Mucosa of descending colon (tissue), 3 donors: ENCODE results near the gene RNF34. TPM values are rescaled to one million over a fixed set of nuclear protein-coding genes. Genes with fewer than 3 reads are reported as not detected.

ENCODE experiments used
- ATAC-seq: fragments of 200-7000 bp; cut with Tn5 transposase; one replicate; pipeline ENCODE4 v1.9.1; 2020; ENCODE audit warnings: mild to moderate bottlenecking, moderate library complexity
- DNase-seq, 3 donors: peaks; one replicate each; pipeline ENCODE4 v3.0.0-alpha.2; 2020
- H3K36me3 ChIP-seq: fragments of 200-600 bp; one replicate; pipeline ENCODE4 v1.8.0; 2021; ENCODE audit warnings: low read depth, mild to moderate bottlenecking
- H3K4me1 ChIP-seq: fragments of 200-600 bp; one replicate; pipeline ENCODE4 v1.8.0; 2021; ENCODE audit warnings: low read depth, mild to moderate bottlenecking
- H3K4me3 ChIP-seq: fragments of 200-600 bp; one replicate; pipeline ENCODE4 v1.8.0; 2021; ENCODE audit warnings: mild to moderate bottlenecking
- H3K9me3 ChIP-seq: fragments of 200-600 bp; one replicate; pipeline ENCODE4 v1.8.0; 2021; ENCODE audit warnings: mild to moderate bottlenecking
- CTCF ChIP-seq: fragments of 200-600 bp; IDR thresholded peaks from one replicate; pipeline ENCODE4 v1.8.0; 2022; ENCODE audit warnings: antibody characterized with exemption, mild to moderate bottlenecking
- intact Hi-C, 2 donors: fragments of 100-400 bp; cut with DNase I in 1 of 2; cut with micrococcal nuclease in 1 of 2; formaldehyde crosslinking; loops; one replicate each; pipeline versions ENCODE4 v1.11.0 to v1.11.1; 2022; cut with DNase I, micrococcal nuclease
- total RNA-seq, 3 donors: library from RNA; stranded (reverse); fragmentation: NEBNext Ultra II Directional in 2 of 3; extraction: Animal tissue kit (Norgen Biotek cat#: 25700) in 2 of 3; gene quantifications; one replicate each; pipeline versions ENCODE4 v1.2.1 to v1.2.4, GENCODE V29; 2021 to 2023
- donor health status: DM: no; HTN: no; CAD: no; lungs with moderate emphysema.
- donor health status: DM: no; HTN: no; CAD: no.
- donor health status: DM: no; HTN: yes; CAD: no.

RNF34 gene
- total RNA-seq, 3 donors from 2014 or later, result 44.4 to 50.8 (median 46.8) TPM

GRCh38 chr12:121405211-121405610 is 5.3 kb downstream of the RNF34 start:
- H3K9me3 ChIP-seq, result no peaks in the 10 kb centered on the region
- peaks cover 14% of the 10 kb centered on the region for H3K4me1 ChIP-seq
- H3K4me3 ChIP-seq, result no peak overlapping the region
- DNase-seq (no peak), ATAC-seq (no peak)
- intact Hi-C loops, result no loop called here
- TF ChIP-seq CTCF, result no peak
- no peaks in the 10 kb centered on the region for H3K36me3 ChIP-seq

GRCh38 chr12:121413917-121414316 is 14.0 kb downstream of the RNF34 start:
- H3K9me3 ChIP-seq, result no peaks in the 10 kb centered on the region
- no peak for TF ChIP-seq CTCF
- H3K4me3 ChIP-seq, result no peak overlapping the region
- no peak for DNase-seq
- no peak for ATAC-seq
- H3K4me1 ChIP-seq, result no peaks in the 10 kb centered on the region
- intact Hi-C loops, result no loop called here
- H3K36me3 ChIP-seq, result no peaks in the 10 kb centered on the region

- H3K9me3 ChIP-seq, result no peaks in the 10 kb centered on the region
- no peak overlapping the region for H3K4me3 ChIP-seq
- no peaks in the 10 kb centered on the region for H3K36me3 ChIP-seq
- DNase-seq (no peak), ATAC-seq (peak; percentile 23)
- no peak for TF ChIP-seq CTCF
- intact Hi-C loops, result no loop called here
- no peaks in the 10 kb centered on the region for H3K4me1 ChIP-seq
Observed at GRCh38 chr12:121417847-121418246, 17.9 kb downstream of the RNF34 start.

GRCh38 chr12:121420109-121420508 is 20.2 kb downstream of the RNF34 start:
- Histone ChIP-seq H3K36me3 (no peaks in the 10 kb centered on the region), H3K9me3 (no peaks in the 10 kb centered on the region), H3K4me3 (no peak overlapping the region), H3K4me1 (no peaks in the 10 kb centered on the region)
- no peak for TF ChIP-seq CTCF
- DNase-seq, result no peak
- intact Hi-C loops, result no loop called here
- ATAC-seq, result no peak

- Histone ChIP-seq H3K4me3 (no peak overlapping the region), H3K36me3 (no peaks in the 10 kb centered on the region), H3K4me1 (no peaks in the 10 kb centered on the region), H3K9me3 (no peaks in the 10 kb centered on the region)
- TF ChIP-seq CTCF, result no peak
- ATAC-seq, result no peak
- no peak for DNase-seq
- intact Hi-C loops, result no loop called here
Observed at GRCh38 chr12:121423253-121423652, 23.3 kb downstream of the RNF34 start.
